Measurements from ENCODE around the gene SNRPA1.
A peak's percentile ranks its signal among the peaks of the same experiment; 100 is the strongest.
"Not testable (repeated sequence)": the region's sequence is repeated elsewhere in the genome, so short reads cannot be mapped to it uniquely, and the experiment has no call there.

The SNRPA1 gene

GRCh38 chr15:101293122-101293521, 1.9 kb downstream of the SNRPA1 start:
- no peak for DNase-seq (ENCODE audit: low read depth)

DNA sequence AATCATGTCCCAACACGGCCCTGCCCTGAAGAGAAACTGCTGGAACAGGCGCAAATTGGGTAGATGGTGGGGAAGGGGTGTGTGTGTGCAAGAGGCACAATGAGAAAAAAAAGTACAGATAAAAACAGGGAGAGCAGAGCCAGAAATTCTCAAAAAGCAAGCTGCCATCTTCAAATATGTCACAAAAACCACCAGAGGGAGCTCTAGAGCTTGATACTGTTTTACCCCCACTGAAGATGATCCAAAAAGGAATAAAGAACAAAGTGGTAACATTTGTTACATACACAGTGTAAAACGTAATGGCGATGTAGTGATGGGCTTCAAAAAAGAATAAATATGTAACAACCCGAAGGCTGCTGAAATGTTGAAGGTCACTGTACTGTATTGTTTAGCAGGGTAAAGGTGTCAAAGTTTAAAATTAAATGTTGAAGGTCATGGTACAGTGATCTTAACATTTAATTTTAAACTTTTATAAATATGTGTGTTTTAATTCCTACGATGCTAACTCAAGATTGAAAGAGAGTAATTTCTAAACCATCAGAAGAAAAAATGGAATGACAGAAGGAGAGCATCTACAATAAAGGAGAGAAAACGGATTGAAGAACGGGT, 6.0 kb downstream of the SNRPA1 start:
- DNase-seq (ENCODE audit: low read depth) = no peak

DNA sequence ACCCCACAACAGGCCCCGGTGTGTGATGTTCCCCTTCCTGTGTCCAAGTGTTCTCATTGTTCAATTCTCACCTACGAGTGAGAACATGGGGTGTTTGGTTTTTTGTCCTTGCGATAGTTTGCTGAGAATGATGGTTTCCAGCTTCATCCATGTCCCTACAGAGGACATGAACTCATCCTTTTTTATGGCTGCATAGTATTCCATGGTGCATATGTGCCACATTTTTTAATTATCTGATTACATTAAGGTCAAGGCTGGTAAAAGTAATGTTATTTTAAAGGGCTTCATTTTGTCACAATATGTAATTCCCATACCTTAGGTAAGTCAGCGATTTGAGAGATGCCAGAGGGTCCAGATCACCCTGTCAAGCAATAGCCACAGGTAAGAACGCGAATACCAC, 7.7 kb downstream of the SNRPA1 start:
- not testable (repeated sequence) for DNase-seq (ENCODE audit: low read depth)

- no peak for DNase-seq (ENCODE audit: low read depth)
These were observed 8.5 kb downstream of the SNRPA1 start for GRCh38 chr15:101286471-101287114.

DNA sequence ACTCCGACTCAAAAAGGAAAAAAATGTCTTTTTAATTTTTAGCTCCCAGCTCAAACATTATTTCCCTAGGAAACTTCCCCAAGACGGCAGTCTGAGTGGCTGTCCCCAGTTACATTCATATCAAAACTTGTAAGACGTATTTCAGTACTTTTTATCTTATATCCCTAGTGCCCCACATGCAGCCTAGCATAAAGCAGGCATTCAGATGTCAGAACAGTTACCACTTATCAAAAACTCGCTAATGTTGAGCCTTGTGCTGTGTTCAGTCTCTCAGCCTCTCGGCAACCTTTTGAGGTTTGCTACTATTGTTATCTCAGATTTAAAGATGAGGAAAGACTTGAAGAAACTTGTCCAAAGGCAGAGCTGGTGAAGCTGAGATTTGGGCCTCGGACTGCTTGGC, 11.1 kb downstream of the SNRPA1 start:
- DNase-seq (ENCODE audit: low read depth) = no peak

DNA sequence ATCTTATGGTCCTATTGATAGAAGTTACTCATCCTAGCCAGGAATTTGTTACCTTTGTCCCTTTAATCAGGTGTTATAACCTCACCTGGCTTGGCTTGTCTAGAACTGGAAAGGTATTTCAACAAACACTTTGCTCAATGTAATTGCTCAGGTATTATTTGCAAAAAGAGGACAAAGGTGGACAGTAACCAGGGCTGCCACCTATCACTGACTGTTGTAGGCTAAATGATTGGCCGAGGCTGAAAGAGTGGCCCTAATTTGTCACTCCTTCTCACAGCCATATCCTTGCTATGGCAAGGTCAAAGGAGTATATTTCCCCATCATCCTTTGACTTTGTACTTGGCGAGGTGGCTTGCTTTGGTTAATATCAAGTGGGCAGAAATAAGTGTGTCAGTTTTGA, 15.0 kb downstream of the SNRPA1 start:
- no peak for DNase-seq (ENCODE audit: low read depth)

DNA sequence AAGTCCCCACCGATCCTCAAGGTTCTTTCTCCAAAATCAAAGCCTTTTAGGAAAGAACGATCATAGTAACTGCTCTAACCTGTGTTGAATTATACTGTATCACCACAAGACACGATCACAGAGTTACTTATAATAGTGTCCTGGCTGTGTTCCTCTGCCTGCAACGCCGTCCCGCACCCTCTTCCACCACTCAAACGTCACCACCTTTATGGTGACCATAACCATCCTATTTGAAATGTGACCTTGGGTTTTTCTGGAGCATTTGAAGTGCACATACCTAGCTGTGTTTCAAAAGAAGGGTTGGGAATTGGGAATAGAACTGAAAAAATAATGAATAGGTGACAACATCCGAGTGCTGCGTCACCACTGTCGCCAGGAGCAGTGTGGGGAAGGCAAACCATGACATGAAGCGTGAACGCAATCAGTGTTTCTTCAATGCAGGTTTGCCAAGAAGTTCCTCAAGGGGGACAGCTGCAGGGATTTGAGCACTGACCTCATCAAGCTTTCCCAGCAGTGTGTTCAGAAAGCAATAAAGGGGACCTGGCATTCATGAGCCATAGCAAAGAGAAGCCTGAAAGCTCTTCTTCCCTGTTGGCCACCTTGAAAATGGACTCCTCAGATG, 17.0 kb downstream of the SNRPA1 start:
- DNase-seq (ENCODE audit: low read depth) = no peak

DNA sequence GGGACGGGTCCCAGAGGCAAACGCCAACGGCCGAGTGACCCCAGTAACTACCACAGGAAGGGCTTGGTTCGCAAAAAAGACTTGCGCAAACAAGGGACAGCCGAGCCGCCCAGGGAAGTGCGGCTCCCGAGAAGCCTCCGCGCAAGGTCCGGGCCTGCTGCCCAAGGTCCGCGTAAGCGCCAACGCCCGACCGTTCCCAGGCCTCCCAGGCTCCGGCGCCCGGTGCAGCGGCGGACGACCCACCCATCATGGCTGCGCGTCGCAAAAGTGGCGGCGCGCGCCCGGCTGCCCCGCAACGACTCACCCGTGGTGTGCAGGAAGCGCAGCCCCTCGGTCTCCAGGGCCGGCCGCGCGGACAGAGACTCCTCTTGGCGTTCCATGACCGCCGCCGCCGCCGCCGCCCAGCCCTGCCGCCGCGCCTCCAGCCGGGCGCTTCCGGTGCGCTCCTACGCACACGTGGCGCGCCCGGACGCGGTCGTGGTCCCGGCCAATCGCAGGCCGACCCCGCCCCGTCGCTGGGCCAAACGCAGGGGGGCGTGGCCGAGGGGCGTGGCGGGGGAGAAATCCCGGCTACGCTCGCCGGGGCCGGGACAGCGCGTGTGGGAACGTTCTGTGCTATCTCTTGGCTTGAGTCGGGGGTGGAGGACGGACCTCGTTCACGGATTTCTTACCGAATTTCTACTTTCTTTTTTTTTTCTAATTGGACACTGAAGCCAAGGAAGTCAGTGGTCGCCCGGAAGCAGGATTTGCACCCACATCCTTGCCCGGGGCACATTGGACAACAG, 17.8 kb downstream of the SNRPA1 start, which contains the start of gene SELENOS:
Gene SELENOS, minus strand, starts transcription at position 448 of the 785 bp plus-strand sequence. Its CDS starts 68 bp downstream, at position 380.
- peak; percentile 84 for DNase-seq (ENCODE audit: low read depth)

- DNase-seq (ENCODE audit: low read depth) = no peak
These were observed 18.5 kb downstream of the SNRPA1 start for GRCh38 chr15:101276501-101277037.

DNA sequence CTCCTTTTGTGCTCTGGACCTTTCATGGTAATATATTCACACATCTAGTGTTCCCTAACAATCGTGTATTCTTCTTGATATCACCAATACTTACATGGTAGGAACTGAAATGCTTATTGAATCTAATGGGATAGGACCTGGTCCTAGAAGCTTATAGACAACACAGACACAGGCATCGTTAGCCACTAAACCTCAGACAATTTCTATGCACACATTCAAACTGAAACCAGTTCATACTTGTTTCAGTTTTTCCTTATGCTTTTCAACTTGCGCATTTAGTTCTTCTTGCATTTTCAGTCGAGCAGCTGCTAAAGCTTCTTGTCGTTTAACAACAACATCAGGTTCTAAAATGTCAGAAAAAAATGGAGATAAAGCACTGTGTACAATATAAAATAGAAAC, 20.0 kb downstream of the SNRPA1 start:
- DNase-seq (ENCODE audit: low read depth) = no peak

DNA sequence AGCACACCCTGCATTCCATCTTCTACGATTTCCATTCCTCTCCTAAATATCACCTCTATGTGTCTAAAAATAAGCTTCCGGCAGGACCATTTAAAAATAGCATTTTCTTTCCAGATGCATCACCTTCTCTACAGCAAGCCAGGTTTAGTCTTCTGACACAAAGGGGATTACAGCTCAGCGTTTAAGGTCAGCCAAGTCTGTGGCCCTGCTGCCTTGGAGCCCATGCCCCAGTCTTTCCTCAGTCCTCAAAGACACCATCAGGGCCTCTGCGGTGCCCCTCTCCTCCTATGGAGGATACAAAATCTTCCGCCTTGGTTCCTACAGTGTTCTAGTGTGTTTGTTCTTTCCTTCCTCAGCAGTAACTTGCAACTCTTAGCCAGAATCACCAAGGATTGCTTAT, 21.5 kb downstream of the SNRPA1 start:
- DNase-seq (ENCODE audit: low read depth) = no peak

DNA sequence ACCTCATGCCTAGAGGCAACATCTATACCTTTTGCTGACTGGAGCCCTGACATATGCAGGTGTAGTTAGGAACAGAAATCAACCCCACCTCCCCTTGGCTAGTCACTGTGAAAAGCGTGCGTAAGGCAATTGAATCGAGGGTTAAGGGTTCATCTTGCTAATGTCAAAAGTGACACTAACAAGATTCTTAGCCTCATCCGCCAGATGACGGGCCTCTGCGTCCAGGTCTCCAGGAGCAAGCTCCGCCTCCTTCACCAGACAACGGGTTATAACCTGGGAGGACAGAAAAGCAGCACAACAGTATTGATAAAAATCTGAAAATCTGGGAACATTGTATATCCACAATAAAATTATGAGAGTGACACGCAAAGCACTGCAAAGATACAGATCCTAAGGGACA, 22.5 kb downstream of the SNRPA1 start:
- no peak for DNase-seq (ENCODE audit: low read depth)

DNA sequence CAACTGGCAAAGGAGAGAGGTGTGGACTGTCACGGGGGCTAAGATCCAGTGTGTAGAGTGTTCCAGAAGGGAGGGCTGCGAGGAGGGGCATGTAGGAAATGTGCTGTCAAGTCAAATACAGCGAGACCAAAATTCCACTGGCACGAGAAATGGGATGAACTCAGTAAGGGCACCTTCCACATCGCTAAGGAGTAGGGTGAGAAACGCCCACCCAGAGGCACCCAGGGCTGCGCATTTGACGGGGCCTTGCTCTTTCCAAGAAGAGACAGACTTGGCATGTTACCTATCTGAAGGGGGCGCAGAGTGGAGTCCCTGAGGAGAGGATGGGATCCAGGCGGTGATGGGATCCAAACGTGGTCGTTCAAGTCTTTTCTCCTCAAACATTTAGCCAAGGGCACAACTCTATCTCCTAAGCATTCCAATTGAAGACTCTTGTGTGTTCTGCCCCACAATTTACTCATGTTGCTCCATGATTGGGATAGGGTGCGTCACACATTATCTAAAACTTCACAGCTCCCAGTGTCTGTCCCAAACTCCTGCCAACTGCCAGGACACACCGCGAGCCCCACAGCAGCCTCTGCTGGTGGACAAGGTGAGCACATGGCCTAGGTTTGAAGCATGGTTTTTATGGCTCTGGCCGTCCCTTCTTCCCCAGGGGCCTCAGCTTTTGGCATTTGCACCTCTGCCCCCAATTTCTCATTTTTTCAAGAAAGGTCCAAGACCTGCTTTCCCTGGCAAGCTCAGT, 25.4 kb downstream of the SNRPA1 start:
- no peak for DNase-seq (ENCODE audit: low read depth)

DNA sequence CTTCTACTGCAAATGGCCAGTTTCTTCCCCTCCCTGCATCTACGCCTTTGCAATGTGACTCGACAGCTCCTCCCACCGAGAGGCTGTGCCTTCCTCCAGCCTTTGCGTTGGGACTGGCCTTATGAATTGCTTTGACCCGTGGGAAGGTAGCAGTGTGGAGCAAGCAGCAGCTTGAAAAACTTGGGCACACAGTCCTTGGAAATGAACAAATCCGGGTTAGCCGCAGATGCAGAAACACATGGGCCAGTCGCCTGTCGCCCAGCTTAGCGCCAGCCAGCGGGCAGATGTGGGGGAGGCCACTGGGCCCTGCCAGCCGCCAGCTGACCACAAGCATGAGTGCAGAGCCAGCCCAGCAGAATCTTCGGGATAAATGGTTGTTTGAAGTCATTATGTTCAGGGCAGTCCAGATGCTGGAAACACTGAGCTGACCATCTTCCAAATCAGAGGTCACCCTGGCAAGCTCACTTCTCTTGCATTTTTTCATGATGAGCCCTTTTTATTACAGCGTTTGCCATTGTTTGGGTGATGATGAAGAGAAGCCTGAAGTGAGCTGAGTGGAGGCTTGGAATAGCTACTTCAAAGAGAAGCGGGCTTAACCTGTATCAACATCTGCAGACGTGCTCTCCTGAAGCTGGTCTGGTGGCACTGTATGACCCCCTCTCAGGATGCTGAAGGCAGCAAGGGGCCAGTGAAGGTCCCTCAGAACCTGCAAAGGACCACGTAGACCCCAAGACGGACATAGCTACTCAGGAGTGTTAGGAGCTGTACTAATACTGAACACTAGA, 27.5 kb downstream of the SNRPA1 start:
- no peak for DNase-seq (ENCODE audit: low read depth)

DNA sequence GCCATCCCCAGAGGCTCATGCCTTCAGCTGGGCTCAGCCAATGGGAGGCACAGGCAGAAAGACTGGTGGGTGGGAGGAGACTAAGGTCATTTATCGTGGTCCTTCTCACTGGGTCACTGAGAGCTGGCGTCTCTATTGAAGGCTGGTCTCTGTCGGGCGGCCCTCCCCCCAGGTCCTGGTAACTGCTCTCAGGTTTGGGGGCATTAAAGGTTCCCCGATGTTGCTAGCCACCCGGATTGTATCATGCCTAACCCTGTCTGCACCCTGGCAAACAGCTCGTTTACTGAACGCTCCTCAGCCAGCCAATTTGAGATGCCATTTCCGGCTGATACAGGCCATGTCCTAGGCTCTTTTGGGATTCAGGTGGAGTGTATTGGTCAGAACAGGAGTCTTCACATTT, 28.3 kb downstream of the SNRPA1 start:
- no peak for DNase-seq (ENCODE audit: low read depth)

- DNase-seq (ENCODE audit: low read depth) = no peak
These were observed 29.0 kb downstream of the SNRPA1 start for GRCh38 chr15:101266034-101266433.

- DNase-seq (ENCODE audit: low read depth) = no peak
These were observed 30.0 kb downstream of the SNRPA1 start for GRCh38 chr15:101264911-101265641.

DNA sequence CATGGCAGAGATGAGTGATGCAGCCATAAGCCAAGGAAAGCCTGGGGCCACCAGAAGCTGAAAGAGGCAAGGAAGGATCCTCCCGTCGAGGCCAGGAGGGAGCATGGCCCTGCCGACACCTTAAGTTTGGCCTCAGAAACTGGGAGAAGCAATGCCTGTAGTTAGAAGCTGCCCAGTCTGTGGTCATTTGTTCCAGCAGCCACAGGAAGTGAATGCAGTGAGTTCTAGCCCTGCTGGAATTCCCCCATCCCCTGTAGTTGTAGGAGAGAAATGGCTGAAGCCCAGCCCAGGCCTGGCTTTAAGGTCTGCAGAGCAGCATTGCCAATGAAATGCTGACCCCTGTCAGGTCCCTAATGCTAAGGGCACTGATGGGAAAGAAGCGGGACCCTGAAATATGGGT, 31.0 kb downstream of the SNRPA1 start:
- no peak for DNase-seq (ENCODE audit: low read depth)

DNA sequence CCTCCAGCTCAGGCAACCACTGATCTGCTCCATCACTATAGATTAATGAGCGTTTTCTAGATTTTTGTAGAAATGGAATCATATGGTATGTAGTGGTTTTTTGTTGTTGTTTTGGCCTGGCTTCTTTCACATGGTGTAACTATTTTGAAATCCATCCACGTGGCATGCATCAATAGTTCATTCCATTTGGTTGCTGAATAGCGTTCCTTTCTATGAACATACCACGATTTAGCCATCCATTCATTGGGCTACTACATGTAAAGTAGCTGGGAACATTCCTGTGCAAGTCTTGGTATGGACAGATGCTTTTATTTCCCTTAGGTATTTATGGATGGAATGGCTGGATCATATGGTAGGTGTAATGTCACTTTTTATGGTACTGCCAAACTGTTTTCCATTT, 32.5 kb downstream of the SNRPA1 start:
- no peak for DNase-seq (ENCODE audit: low read depth)
